WTC11 (cell line): ENCODE measurements around the gene NUP37. TPM values are rescaled to one million over a fixed set of nuclear protein-coding genes. Genes with fewer than 3 reads are reported as not detected.

ENCODE experiments used
- ATAC-seq: fragments of 200-7000 bp; cut with Tn5 transposase; 2 replicates; pipeline ENCODE4 v1.10.0; 2021; ENCODE audit warnings: mild to moderate bottlenecking, moderate library complexity
- CTCF ChIA-PET: fragments of 300-600 bp; sonication (Branson Sonifier 250); formaldehyde crosslinking; loops from one replicate; lab custom pipeline; 2021; ENCODE audit warnings: antibody characterized with exemption; lab: Charles Lee
- POLR2A ChIA-PET: fragments of 350-600 bp; sonication (Branson Sonifier 250); formaldehyde crosslinking; loops from one replicate; lab custom pipeline; 2021; ENCODE audit warnings: antibody characterized with exemption; lab: Charles Lee
- DNase-seq: peaks from one replicate; pipeline ENCODE4 v3.0.0; 2021; ENCODE audit warnings: low spot score
- H3K27ac Mint-ChIP-seq: 2 replicates; pipeline ENCODE4 v1.8.0; 2021; ENCODE audit warnings: mixed read lengths
- H3K27me3 Mint-ChIP-seq: 2 replicates; pipeline ENCODE4 v1.8.0; 2021; ENCODE audit warnings: low read depth, mild to moderate bottlenecking, moderate library complexity, mixed read lengths
- H3K36me3 Mint-ChIP-seq: 2 replicates; pipeline ENCODE4 v1.8.0; 2021; ENCODE audit warnings: mixed read lengths
- H3K4me1 Mint-ChIP-seq: 2 replicates; pipeline ENCODE4 v1.8.0; 2022; ENCODE audit warnings: mixed read lengths
- H3K4me3 Mint-ChIP-seq: 2 replicates; pipeline ENCODE4 v1.8.0; 2021; ENCODE audit warnings: mild to moderate bottlenecking, moderate library complexity, mixed read lengths
- H3K9me3 Mint-ChIP-seq: 2 replicates; pipeline ENCODE4 v1.8.0; 2021; ENCODE audit warnings: mixed read lengths
- ATF1 ChIP-seq: sonication (generic); formaldehyde crosslinking; IDR thresholded peaks from 2 replicates; pipeline ENCODE4 v1.8.1; 2023; ENCODE audit warnings: mild to moderate bottlenecking, moderate library complexity, missing genetic modification reagents
- ATF3 ChIP-seq: sonication (generic); formaldehyde crosslinking; conservative IDR thresholded peaks from 2 replicates; pipeline ENCODE4 v1.8.1; 2022; ENCODE audit warnings: mild to moderate bottlenecking, missing genetic modification reagents
- CDX4 ChIP-seq: fragments of 250-450 bp; sonication (Bioruptor Pico); IDR thresholded peaks from 2 replicates; pipeline ENCODE4 v1.9.0; 2021; ENCODE audit warnings: moderate library complexity, mild to moderate bottlenecking, inconsistent platforms, borderline replicate concordance
- CREB1 ChIP-seq: sonication (generic); formaldehyde crosslinking; IDR thresholded peaks from 2 replicates; pipeline ENCODE4 v1.8.0; 2023; ENCODE audit warnings: mild to moderate bottlenecking, missing genetic modification reagents
- CREM ChIP-seq: sonication (generic); formaldehyde crosslinking; IDR thresholded peaks from 2 replicates; pipeline ENCODE4 v1.8.1; 2022; ENCODE audit warnings: mild to moderate bottlenecking, missing genetic modification reagents, moderate library complexity
- ETV6 ChIP-seq: sonication (generic); formaldehyde crosslinking; IDR thresholded peaks from 2 replicates; pipeline ENCODE4 v1.8.1; 2022; ENCODE audit warnings: mild to moderate bottlenecking, missing genetic modification reagents
- FOXP1 ChIP-seq: sonication (generic); formaldehyde crosslinking; IDR thresholded peaks from 2 replicates; pipeline ENCODE4 v1.8.0; 2022; ENCODE audit warnings: missing genetic modification reagents, mild to moderate bottlenecking, moderate library complexity, borderline replicate concordance
- JAZF1 ChIP-seq: fragments of 250-450 bp; sonication (Bioruptor Pico); IDR thresholded peaks from 2 replicates; pipeline ENCODE4 v1.9.0; 2021; ENCODE audit warnings: moderate library complexity, mild to moderate bottlenecking, inconsistent platforms
- JUN ChIP-seq: sonication (generic); formaldehyde crosslinking; IDR thresholded peaks from 2 replicates; pipeline ENCODE4 v1.8.0; 2023; ENCODE audit warnings: mild to moderate bottlenecking, missing genetic modification reagents
- MAX ChIP-seq: sonication (generic); formaldehyde crosslinking; IDR thresholded peaks from 2 replicates; pipeline ENCODE4 v1.8.0; 2022; ENCODE audit warnings: mild to moderate bottlenecking, missing genetic modification reagents
- MXD4 ChIP-seq: fragments of 250-450 bp; sonication (Bioruptor Pico); IDR thresholded peaks from 2 replicates; pipeline ENCODE4 v1.8.0; 2021; ENCODE audit warnings: mild to moderate bottlenecking, moderate library complexity, borderline replicate concordance
- MYBL2 ChIP-seq: sonication (generic); formaldehyde crosslinking; IDR thresholded peaks from 2 replicates; pipeline ENCODE4 v1.8.1; 2023; ENCODE audit warnings: mild to moderate bottlenecking, moderate library complexity, missing genetic modification reagents
- NFE2L1 ChIP-seq: sonication (generic); formaldehyde crosslinking; IDR thresholded peaks from 2 replicates; pipeline ENCODE4 v1.8.1; 2023; ENCODE audit warnings: missing genetic modification reagents
- NFYB ChIP-seq: sonication (generic); formaldehyde crosslinking; conservative IDR thresholded peaks from 2 replicates; pipeline ENCODE4 v1.8.0; 2022; ENCODE audit warnings: low read depth, missing genetic modification reagents
- PRDM15 ChIP-seq: sonication (generic); formaldehyde crosslinking; IDR thresholded peaks from 2 replicates; pipeline ENCODE4 v1.8.0; 2022; ENCODE audit warnings: missing genetic modification reagents
- RORB ChIP-seq: fragments of 250-450 bp; sonication (Bioruptor Pico); IDR thresholded peaks from 2 replicates; pipeline ENCODE4 v1.9.0; 2021; ENCODE audit warnings: mild to moderate bottlenecking
- TEAD4 ChIP-seq: sonication (generic); formaldehyde crosslinking; IDR thresholded peaks from 2 replicates; pipeline ENCODE4 v1.8.0; 2022; ENCODE audit warnings: mild to moderate bottlenecking, missing genetic modification reagents
- TP53 ChIP-seq: sonication (generic); formaldehyde crosslinking; IDR thresholded peaks from 2 replicates; pipeline ENCODE4 v1.8.1; 2023; ENCODE audit warnings: mild to moderate bottlenecking, missing genetic modification reagents
- ZNF121 ChIP-seq: sonication (generic); formaldehyde crosslinking; IDR thresholded peaks from 2 replicates; pipeline ENCODE4 v1.8.0; 2023; ENCODE audit warnings: missing genetic modification reagents
- ZNF281 ChIP-seq: sonication (generic); formaldehyde crosslinking; IDR thresholded peaks from 2 replicates; pipeline ENCODE4 v1.8.0; 2023; ENCODE audit warnings: mild to moderate bottlenecking, missing genetic modification reagents
- ZNF317 ChIP-seq: sonication (generic); formaldehyde crosslinking; IDR thresholded peaks from 2 replicates; pipeline ENCODE4 v1.8.1; 2023; ENCODE audit warnings: low read depth, mild to moderate bottlenecking, moderate library complexity, missing genetic modification reagents, borderline replicate concordance
- ZNF396 ChIP-seq: fragments of 250-450 bp; sonication (Bioruptor Pico); IDR thresholded peaks from 2 replicates; pipeline ENCODE4 v1.8.0; 2021; ENCODE audit warnings: mild to moderate bottlenecking, moderate library complexity, borderline replicate concordance
- ZNF416 ChIP-seq: fragments of 250-450 bp; sonication (Bioruptor Pico); IDR thresholded peaks from 2 replicates; pipeline ENCODE4 v1.9.0; 2021; ENCODE audit warnings: mild to moderate bottlenecking, inconsistent platforms
- total RNA-seq: library from RNA; stranded (reverse); gene quantifications from 3 replicates; pipeline ENCODE4 v1.2.3, GENCODE V29; 2021

The NUP37 gene
- total RNA-seq, 1 experiment from 2014 or later = 58.4 TPM

GRCh38 chr12:102050660-102051430 is 69.1 kb downstream of the NUP37 start (continued):
- TF ChIP-seq MXD4 = no peak
- no peak for TF ChIP-seq ETV6 (CRISPR knock-in tag)
- TF ChIP-seq JAZF1 = no peak
- no peak for TF ChIP-seq NFE2L1 (CRISPR knock-in tag)
- TF ChIP-seq ATF3 = no peak
- no peak for TF ChIP-seq TEAD4 (CRISPR knock-in tag)
- no peak for TF ChIP-seq ZNF416 (CRISPR knock-in tag)

- Mint-ChIP-seq H3K4me1 (no peaks in the 10 kb centered on the region), H3K27ac (no peak overlapping the region), H3K4me3 (no peak overlapping the region), H3K36me3 (no peaks in the 10 kb centered on the region), H3K9me3 (no peaks in the 10 kb centered on the region), H3K27me3 (no peaks in the 10 kb centered on the region)
- TF ChIP-seq JUN (CRISPR knock-in tag) = no peak
- ATAC-seq (no peak), DNase-seq (no peak)
- CTCF ChIA-PET = no interaction called here
- POLR2A ChIA-PET = no interaction called here
These were observed 76.0 kb downstream of the NUP37 start for GRCh38 chr12:102043928-102044327.

GRCh38 chr12:102033991-102034745 is 85.7 kb downstream of the NUP37 start:
- ChIA-PET CTCF (no interaction called here), POLR2A (no interaction called here)
- Mint-ChIP-seq H3K9me3 (no peaks in the 10 kb centered on the region), H3K4me3 (no peak overlapping the region), H3K36me3 (no peaks in the 10 kb centered on the region), H3K27ac (no peak overlapping the region), H3K4me1 (no peaks in the 10 kb centered on the region), H3K27me3 (no peaks in the 10 kb centered on the region)
- TF ChIP-seq TP53 (CRISPR knock-in tag) = no peak
- no peak for TF ChIP-seq ZNF317 (CRISPR knock-in tag)
- TF ChIP-seq CREB1 (CRISPR knock-in tag) = no peak
- TF ChIP-seq ZNF396 (CRISPR knock-in tag) = no peak
- TF ChIP-seq RORB (CRISPR knock-in tag) = no peak
- TF ChIP-seq ATF1 (CRISPR knock-in tag) = no peak
- TF ChIP-seq ZNF281 = no peak
- no peak for TF ChIP-seq PRDM15 (CRISPR knock-in tag)
- TF ChIP-seq MXD4 = no peak
- TF ChIP-seq CREM (CRISPR knock-in tag) = no peak
- TF ChIP-seq FOXP1 (CRISPR knock-in tag) = no peak
- no peak for TF ChIP-seq MAX (CRISPR knock-in tag)
- no peak for TF ChIP-seq TEAD4 (CRISPR knock-in tag)
- TF ChIP-seq ZNF121 (CRISPR knock-in tag) = no peak
- TF ChIP-seq NFYB = no peak
- no peak for TF ChIP-seq CDX4 (CRISPR knock-in tag)
- no peak for TF ChIP-seq MYBL2 (CRISPR knock-in tag)
- no peak for ATAC-seq
- DNase-seq = no peak
